Measurements from ENCODE around the gene VEZF1.

GRCh38 chr17:57926723-57927047 lies 61.4 kb downstream of the VEZF1 start:
- TF ChIP-seq CTCF (IDR thresholded peaks at IDR 0.05) (no peak), POLR2A (IDR thresholded peaks at IDR 0.05) (no peak)
